ENCODE data around the gene XCL1. TPM values are rescaled to one million over a fixed set of nuclear protein-coding genes. Genes with fewer than 3 reads are reported as not detected.

Gene XCL1
- total RNA-seq, 1 experiment from 2014 or later = not detected

GRCh38 chr1:168565825-168566224 is 10.6 kb upstream of the XCL1 start:
- Histone ChIP-seq H3K4me1 (ENCODE audit: control insufficient read depth in 1 of 2, insufficient read depth in 2 of 2, low read length in 2 of 2) (no peaks in the 10 kb centered on the region), H3K79me2 (ENCODE audit: insufficient read depth, low read length) (no peaks in the 10 kb centered on the region), H3K27me3 (ENCODE audit: insufficient read depth, low read length) (no peaks in the 10 kb centered on the region), H3K4me2 (ENCODE audit: low read length) (no peak overlapping the region), H4K20me1 (ENCODE audit: insufficient read depth) (no peaks in the 10 kb centered on the region), H3K9me2 (ENCODE audit: insufficient read depth) (peaks cover 4% of the 10 kb centered on the region; the same call in 1 of the 2 replicates), H3K9me3 (ENCODE audit: control insufficient read depth in 1 of 2, insufficient read depth in 1 of 2, low read depth in 1 of 2, low read length in 2 of 2) (no peaks in the 10 kb centered on the region), H3K27ac (ENCODE audit: low read depth, low read length) (no peak overlapping the region), H2AFZ (ENCODE audit: low read depth, low read length, poor library complexity, severe bottlenecking) (no peak overlapping the region), H3K36me3 (ENCODE audit: control insufficient read depth in 1 of 2, insufficient read depth in 2 of 2, low read length in 2 of 2) (no peaks in the 10 kb centered on the region), H3K9ac (ENCODE audit: low read length) (no peak overlapping the region), H3K4me3 (replicated peaks in 1 of 2; ENCODE audit: low read depth in 1 of 2, low read length in 2 of 2) (no peak overlapping the region)
- BruUV-seq (replicated peaks) = no TSS peak
- RAD21 ChIA-PET (ENCODE audit: low non-redundant PET in 1 of 2, low total read pairs in 2 of 2, uncharacterized antibody in 2 of 2, unreplicated experiment in 2 of 2) = no interaction called here
- ATAC-seq = no peak
- no peak for DNase-seq (ENCODE audit: low read depth, low spot score)
- TF ChIP-seq YY1 (IDR thresholded peaks at IDR 0.05; ENCODE audit: extremely low read depth, insufficient replicate concordance, low read depth, low read length) (no peak), ZFX (IDR thresholded peaks at IDR 0.05) (no peak), JUND (IDR thresholded peaks at IDR 0.05) (no peak), TCF7L2 (IDR thresholded peaks at IDR 0.05; ENCODE audit: borderline replicate concordance, extremely low read depth, insufficient read depth, insufficient read length) (no peak), EZH2phosphoT487 (IDR thresholded peaks at IDR 0.05; ENCODE audit: borderline replicate concordance) (no peak), CTCF (IDR thresholded peaks at IDR 0.05 in 2 of 3, conservative IDR thresholded peaks at IDR 0.05 in 1 of 3; ENCODE audit: borderline replicate concordance in 1 of 3, insufficient read depth in 1 of 3, low read depth in 2 of 3, low read length in 2 of 3) (no peak), FOSL1 (IDR thresholded peaks at IDR 0.05; ENCODE audit: low read depth) (no peak), MAX (IDR thresholded peaks at IDR 0.05) (no peak), ZNF274 (IDR thresholded peaks at IDR 0.05; ENCODE audit: low read depth, low read length) (no peak), CBX3 (IDR thresholded peaks at IDR 0.05; ENCODE audit: low read depth) (no peak), ZBTB33 (IDR thresholded peaks at IDR 0.05; ENCODE audit: extremely low read depth, insufficient replicate concordance, low read length) (no peak), SP1 (IDR thresholded peaks at IDR 0.05; ENCODE audit: low read depth) (no peak), ATF3 (IDR thresholded peaks at IDR 0.05) (no peak), EZH2 (IDR thresholded peaks at IDR 0.05) (no peak), POLR2AphosphoS5 (IDR thresholded peaks at IDR 0.05; ENCODE audit: low read depth, low read length) (no peak), CEBPB (IDR thresholded peaks at IDR 0.05; ENCODE audit: low read depth) (no peak), RAD21 (IDR thresholded peaks at IDR 0.05; ENCODE audit: low read depth) (no peak), REST (IDR thresholded peaks at IDR 0.05; ENCODE audit: low read depth) (no peak)
- POLR2A ChIA-PET = no interaction called here
- intact Hi-C loops (cut with micrococcal nuclease) = no loop called here
- CTCF ChIA-PET = no interaction called here
